SK-N-SH (cell line): ENCODE results near the gene CDK11B. TPM values are rescaled to one million over a fixed set of nuclear protein-coding genes. Genes with fewer than 3 reads are reported as not detected.

ENCODE experiments used
- CTCF ChIA-PET: fragments of 300-600, 350-600 bp; formaldehyde crosslinking; extraction: SDS; loops from one replicate; lab custom pipeline; 2021; lab: Yijun Ruan, JAX
- POLR2A ChIA-PET: fragments of 350-600 bp; sonication (Branson Sonifier 250); formaldehyde crosslinking; extraction: SDS; loops from one replicate; lab custom pipeline; 2020; ENCODE audit warnings: antibody characterized with exemption, inconsistent platforms; lab: Yijun Ruan, JAX
- DNase-seq: peaks from one replicate; pipeline ENCODE4 v3.0.0; 2012
- H2AFZ ChIP-seq: fragments of 200-600 bp; sonication (generic); 2 replicates; pipeline ENCODE4 v1.8.1; 2016; ENCODE audit warnings: antibody characterized with exemption, mild to moderate bottlenecking, low read depth
- H3F3A ChIP-seq: fragments of 200-600 bp; sonication (generic); replicated peaks from 2 replicates; pipeline ENCODE3; 2016; ENCODE audit warnings: antibody characterized with exemption, mild to moderate bottlenecking; ENCODE audit not compliant: insufficient read depth
- H3K27ac ChIP-seq, 2 experiments: fragments of 200-500 bp in 1 of 2; fragments of 200-600 bp in 1 of 2; sonication (Bioruptor generic) in 1 of 2; sonication (generic), shearing (Covaris generic) in 1 of 2; 2 replicates each; pipeline versions ENCODE4 v1.5.1 to v1.6.1; 2014 to 2016; ENCODE audit warnings: low read depth in 2 of 2, inconsistent platforms in 1 of 2, low read length in 1 of 2, mild to moderate bottlenecking in 1 of 2, mixed read lengths in 1 of 2
- H3K27me3 ChIP-seq: fragments of 200-600 bp; sonication (generic), shearing (Covaris generic); 2 replicates; pipeline ENCODE4 v1.6.1; 2016; ENCODE audit warnings: mixed run types; ENCODE audit not compliant: insufficient read depth
- H3K36me3 ChIP-seq, 2 experiments: fragments of 200-500 bp in 1 of 2; fragments of 200-600 bp in 1 of 2; sonication (Bioruptor generic) in 1 of 2; sonication (generic) in 1 of 2; replicated peaks in 1 of 2; 2 replicates each; pipeline versions ENCODE3 to v1.5.1; 2014 to 2016; ENCODE audit warnings: low read length in 1 of 2, mild to moderate bottlenecking in 1 of 2; ENCODE audit not compliant: insufficient read depth in 2 of 2, control insufficient read depth in 1 of 2
- H3K4me1 ChIP-seq, 2 experiments: fragments of 200-500 bp in 1 of 2; fragments of 200-600 bp in 1 of 2; sonication (Bioruptor generic) in 1 of 2; sonication (generic), shearing (Covaris generic) in 1 of 2; 2 replicates each; pipeline versions ENCODE4 v1.5.1 to v1.6.1; 2014 to 2016; ENCODE audit warnings: low read depth in 1 of 2, low read length in 1 of 2, mixed run types in 1 of 2; ENCODE audit not compliant: insufficient read depth in 2 of 2, control insufficient read depth in 1 of 2
- H3K4me2 ChIP-seq: fragments of 200-600 bp; sonication (generic), shearing (Covaris generic); 2 replicates; pipeline ENCODE4 v1.6.1; 2017; ENCODE audit warnings: mixed run types
- H3K4me3 ChIP-seq, 2 experiments: fragments of 200-500 bp in 1 of 2; fragments of 200-600 bp in 1 of 2; sonication (Bioruptor generic) in 1 of 2; sonication (generic), shearing (Covaris generic) in 1 of 2; 2 replicates each; pipeline versions ENCODE4 v1.5.1 to v1.8.1; 2014 to 2016; ENCODE audit warnings: low read depth in 2 of 2, inconsistent platforms in 1 of 2, low read length in 1 of 2, mild to moderate bottlenecking in 1 of 2, mixed read lengths in 1 of 2, moderate library complexity in 1 of 2
- H3K79me2 ChIP-seq: fragments of 200-600 bp; sonication (generic); 2 replicates; pipeline ENCODE4 v1.8.1; 2017; ENCODE audit warnings: mild to moderate bottlenecking; ENCODE audit not compliant: insufficient read depth
- H3K9ac ChIP-seq: fragments of 200-600 bp; sonication (generic); 2 replicates; pipeline ENCODE4 v1.6.1; 2017; ENCODE audit warnings: mixed run types
- H3K9me2 ChIP-seq: fragments of 200-600 bp; sonication (generic); 2 replicates; pipeline ENCODE4 v1.6.1; 2017; ENCODE audit warnings: mixed run types
- H3K9me3 ChIP-seq: fragments of 200-600 bp; sonication (generic); 2 replicates; pipeline ENCODE4 v1.6.1; 2017; ENCODE audit warnings: mixed run types, mild to moderate bottlenecking, moderate library complexity
- H4K20me1 ChIP-seq: fragments of 200-600 bp; sonication (generic); 2 replicates; pipeline ENCODE4 v1.6.1; 2017; ENCODE audit warnings: mild to moderate bottlenecking, mixed run types; ENCODE audit not compliant: insufficient read depth
- CHD2 ChIP-seq: fragments of 150-350 bp; IDR thresholded peaks from 2 replicates; pipeline ENCODE4 v1.6.1; 2018; ENCODE audit warnings: low read length; ENCODE audit not compliant: partially characterized antibody
- EZH2phosphoT487 ChIP-seq: fragments of 200-600 bp; sonication (generic); IDR thresholded peaks from 2 replicates; pipeline ENCODE4 v1.6.1; 2017; ENCODE audit warnings: low read depth, mixed run types, mild to moderate bottlenecking, antibody characterized with exemption, moderate library complexity, borderline replicate concordance
- FOXM1 ChIP-seq: IDR thresholded peaks from 2 replicates; pipeline ENCODE4 v1.4.0; 2012; ENCODE audit warnings: low read depth, mild to moderate bottlenecking
- GATA2 ChIP-seq: sonication (generic); formaldehyde crosslinking; IDR thresholded peaks from 2 replicates; pipeline ENCODE4 v1.5.0; 2020; ENCODE audit warnings: mild to moderate bottlenecking, missing genetic modification reagents
- JUND ChIP-seq: IDR thresholded peaks from 2 replicates; pipeline ENCODE4 v1.4.0; 2012
- MAX ChIP-seq: IDR thresholded peaks from 2 replicates; pipeline ENCODE4 v1.4.0; 2012; ENCODE audit warnings: low read depth
- PBX3 ChIP-seq: IDR thresholded peaks from 2 replicates; pipeline ENCODE4; 2012
- POLR2AphosphoS5 ChIP-seq: IDR thresholded peaks from 2 replicates; pipeline ENCODE4 v1.6.1; 2012; ENCODE audit warnings: low read depth, low read length
- RAD21 ChIP-seq: IDR thresholded peaks from 2 replicates; pipeline ENCODE4 v1.6.1; 2012; ENCODE audit warnings: mild to moderate bottlenecking, low read length
- RFX5 ChIP-seq: IDR thresholded peaks from 2 replicates; pipeline ENCODE4 v1.6.1; 2012; ENCODE audit warnings: mild to moderate bottlenecking, improper control_type of control experiment, low read length
- RXRA ChIP-seq: IDR thresholded peaks from 2 replicates; pipeline ENCODE4 v1.4.0; 2012; ENCODE audit warnings: low read depth, mild to moderate bottlenecking, borderline replicate concordance
- TCF12 ChIP-seq: IDR thresholded peaks from 2 replicates; pipeline ENCODE4 v1.4.0; 2012
- USF1 ChIP-seq: IDR thresholded peaks from 2 replicates; pipeline ENCODE4 v1.4.0; 2012; ENCODE audit warnings: low read depth, borderline replicate concordance
- USF2 ChIP-seq: fragments of 150-350 bp; IDR thresholded peaks from 2 replicates; pipeline ENCODE4 v1.6.1; 2017; ENCODE audit warnings: antibody characterized with exemption, low read length, low read depth, borderline replicate concordance
- WGBS: methylation state at CpG from one replicate; pipeline ENCODE4 v1.1.6; 2017; ENCODE audit warnings: low lambda C conversion rate; 5-methylcytosine and 5-hydroxymethylcytosine counted together
- polyA plus RNA-seq, 3 experiments: library from polyadenylated mRNA; depleted of rRNA; stranded (reverse); fragments of >200 nt; gene quantifications; 2 replicates each; pipeline ENCODE4 v1.2.3, GENCODE V29; 2012

Gene CDK11B
- polyA plus RNA-seq, 1 of the 3 experiments (the other 2 are of a cell fraction), result 15.0 TPM

- TF ChIP-seq TCF12 (no peak), EZH2phosphoT487 (no peak), JUND (no peak), FOXM1 (no peak), MAX (no peak), USF2 (no peak), RXRA (no peak), RFX5 (no peak), RAD21 (no peak), POLR2AphosphoS5 (no peak), CHD2 (no peak), GATA2 (CRISPR knock-in tag) (no peak), USF1 (no peak), PBX3 (no peak)
- TF ChIP-seq, all 33 proteins: peak for 0
- DNase-seq, result peak; percentile 42
- 97% methylated on average over 31 of the region's 48 CpGs for WGBS
- CTCF ChIA-PET, result interaction anchor here (1.7 kb wide), 1 partner anchor 10 kb away, joined by 4 read pairs; no protein-coding TSS in a partner anchor
- POLR2A ChIA-PET, result no interaction called here
- Histone ChIP-seq H3K9me3 (no peaks in the 10 kb centered on the region), H3K9ac (no peak overlapping the region), H3K4me2 (no peak overlapping the region), H3K4me3 (no peak overlapping the region), H3K27ac (no peak overlapping the region), H3K4me1 (no peaks in the 10 kb centered on the region; a peak in 1 of 4 replicates), H2AFZ (no peak overlapping the region), H3K36me3 (peaks cover 0 to 3% of the 10 kb centered on the region in 2 experiments), H3F3A (no peaks in the 10 kb centered on the region), H4K20me1 (no peaks in the 10 kb centered on the region), H3K27me3 (no peaks in the 10 kb centered on the region), H3K79me2 (no peaks in the 10 kb centered on the region), H3K9me2 (no peaks in the 10 kb centered on the region)
Observed at GRCh38 chr1:1629430-1630190, 29.2 kb downstream of the CDK11B start.
